ENCODE measurements around the gene NFATC3. TPM values are rescaled to one million over a fixed set of nuclear protein-coding genes. Genes with fewer than 3 reads are reported as not detected.

NFATC3 gene
- total RNA-seq, 4 donors from 2014 or later: 22.6 to 74.0 (median 48.4) TPM

DNA sequence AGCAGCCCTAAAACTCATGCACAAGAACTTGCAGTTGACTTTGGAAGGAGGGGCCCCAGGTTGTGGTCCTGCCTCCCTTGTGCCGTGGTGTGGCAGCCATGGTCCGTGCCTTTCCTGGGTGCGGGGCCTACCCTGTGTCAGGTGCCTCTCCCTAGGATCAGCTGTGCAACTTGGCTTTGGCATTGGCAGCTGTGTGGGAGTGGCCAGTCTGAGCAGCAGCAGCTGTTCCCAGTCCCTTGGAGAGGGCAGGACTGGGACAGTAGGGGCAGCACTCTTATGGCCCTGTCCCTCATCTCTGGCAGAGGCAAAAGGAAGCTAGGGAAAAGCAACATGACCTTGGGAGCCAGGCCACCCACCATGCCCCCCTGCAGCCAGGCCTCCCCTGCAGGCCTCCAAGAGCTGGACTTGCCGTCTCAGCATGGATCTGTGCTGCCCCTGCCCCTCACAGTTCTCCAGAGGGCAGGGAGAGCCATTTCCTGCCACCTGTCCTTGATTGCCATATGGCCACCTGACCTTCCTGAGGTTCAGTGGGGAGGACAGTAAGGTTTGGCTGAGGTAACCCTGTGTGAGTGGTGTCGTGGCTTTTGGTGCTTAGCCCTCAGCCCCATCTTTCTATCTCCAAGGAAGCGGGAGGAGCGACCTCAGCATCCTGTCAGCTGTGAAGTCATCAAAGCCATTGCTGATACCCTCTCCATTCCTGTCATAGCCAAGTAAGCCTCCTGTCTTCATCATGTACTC lies 15.5 kb upstream of the NFATC3 start:
- no peak for TF ChIP-seq POLR2A (IDR thresholded peaks at IDR 0.05)
- Histone ChIP-seq H3K4me1 (no peaks in the 10 kb centered on the region), H3K27me3 (no peaks in the 10 kb centered on the region), H3K4me3 (no peak overlapping the region), H3K27ac (no peak overlapping the region), H3K36me3 (no peaks in the 10 kb centered on the region), H3K9me3 (no peaks in the 10 kb centered on the region)
- no peak for DNase-seq
- intact Hi-C loops (cut with DNase I; ENCODE audit: low total_unique reads): no loop called here

DNA sequence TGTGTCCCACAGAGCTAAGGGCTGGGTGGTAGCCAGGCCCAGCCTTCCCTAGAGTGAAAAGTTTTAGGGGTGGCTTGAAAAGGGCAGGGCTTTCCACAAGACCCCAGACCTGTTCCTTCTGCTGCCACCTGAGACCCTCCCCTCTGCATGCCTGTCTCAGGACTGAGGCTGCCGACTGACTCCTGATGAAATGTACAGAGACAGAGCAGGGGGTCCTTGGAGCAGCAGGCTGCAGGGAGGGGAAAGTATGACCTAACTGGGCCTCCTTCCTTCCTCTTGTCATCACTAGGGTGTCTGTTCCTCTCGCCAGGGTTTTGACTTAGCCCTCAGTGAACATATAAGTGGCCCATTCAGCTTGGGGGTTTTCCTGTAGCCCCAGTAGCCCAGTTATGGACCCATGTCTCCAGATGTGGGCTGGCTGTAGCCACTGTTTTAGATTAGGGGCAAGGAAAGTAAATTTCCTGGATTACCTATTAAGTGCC lies 14.9 kb upstream of the NFATC3 start:
- no peaks in the 10 kb centered on the region for H3K27me3 ChIP-seq
- H3K4me1 ChIP-seq: no peaks in the 10 kb centered on the region
- H3K4me3 ChIP-seq: no peak overlapping the region
- no peak overlapping the region for H3K27ac ChIP-seq
- no peaks in the 10 kb centered on the region for H3K9me3 ChIP-seq
- H3K36me3 ChIP-seq: no peaks in the 10 kb centered on the region
- DNase-seq: no peak
- TF ChIP-seq, protein P1, sequence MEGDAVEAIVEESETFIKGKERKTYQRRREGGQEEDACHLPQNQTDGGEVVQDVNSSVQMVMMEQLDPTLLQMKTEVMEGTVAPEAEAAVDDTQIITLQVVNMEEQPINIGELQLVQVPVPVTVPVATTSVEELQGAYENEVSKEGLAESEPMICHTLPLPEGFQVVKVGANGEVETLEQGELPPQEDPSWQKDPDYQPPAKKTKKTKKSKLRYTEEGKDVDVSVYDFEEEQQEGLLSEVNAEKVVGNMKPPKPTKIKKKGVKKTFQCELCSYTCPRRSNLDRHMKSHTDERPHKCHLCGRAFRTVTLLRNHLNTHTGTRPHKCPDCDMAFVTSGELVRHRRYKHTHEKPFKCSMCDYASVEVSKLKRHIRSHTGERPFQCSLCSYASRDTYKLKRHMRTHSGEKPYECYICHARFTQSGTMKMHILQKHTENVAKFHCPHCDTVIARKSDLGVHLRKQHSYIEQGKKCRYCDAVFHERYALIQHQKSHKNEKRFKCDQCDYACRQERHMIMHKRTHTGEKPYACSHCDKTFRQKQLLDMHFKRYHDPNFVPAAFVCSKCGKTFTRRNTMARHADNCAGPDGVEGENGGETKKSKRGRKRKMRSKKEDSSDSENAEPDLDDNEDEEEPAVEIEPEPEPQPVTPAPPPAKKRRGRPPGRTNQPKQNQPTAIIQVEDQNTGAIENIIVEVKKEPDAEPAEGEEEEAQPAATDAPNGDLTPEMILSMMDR (IDR thresholded peaks at IDR 0.05): no peak
- TF ChIP-seq POLR2A (IDR thresholded peaks at IDR 0.05): no peak
- intact Hi-C loops (cut with DNase I; ENCODE audit: low total_unique reads): no loop called here

DNA sequence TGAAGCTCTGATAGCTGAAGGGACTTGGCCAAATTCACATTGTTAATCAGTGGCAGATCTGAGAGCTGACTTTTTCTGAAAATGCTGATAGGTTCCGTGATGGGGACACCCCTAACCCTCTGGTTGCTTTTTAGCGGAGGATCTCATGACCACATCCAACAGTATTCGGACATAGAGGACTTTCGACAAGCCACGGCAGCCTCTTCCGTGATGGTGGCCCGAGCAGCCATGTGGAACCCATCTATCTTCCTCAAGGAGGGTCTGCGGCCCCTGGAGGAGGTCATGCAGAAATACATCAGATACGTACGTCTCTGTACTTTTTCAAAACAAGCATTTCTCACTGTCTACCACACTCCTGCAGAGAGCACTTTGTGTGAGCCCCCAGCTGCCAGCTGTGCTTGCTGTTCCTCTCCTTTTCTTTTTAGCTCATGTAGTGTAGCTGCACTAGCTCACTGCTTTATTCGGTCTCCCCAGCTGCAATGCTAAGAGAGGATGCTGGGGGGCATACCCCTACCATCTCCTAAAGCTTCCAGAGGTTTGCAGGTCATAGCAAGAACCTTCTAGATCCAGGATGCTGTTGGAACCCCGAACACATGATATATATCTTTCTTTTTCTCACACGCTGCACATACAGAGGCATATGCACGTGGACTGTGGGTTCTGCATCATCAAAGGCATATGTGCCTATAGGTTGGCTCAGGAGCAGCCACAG lies 14.2 kb upstream of the NFATC3 start:
- no peak overlapping the region for H3K27ac ChIP-seq
- H3K4me1 ChIP-seq: no peaks in the 10 kb centered on the region
- no peaks in the 10 kb centered on the region for H3K9me3 ChIP-seq
- H3K27me3 ChIP-seq: no peaks in the 10 kb centered on the region
- intact Hi-C loops (cut with DNase I; ENCODE audit: low total_unique reads): no loop called here
- H3K36me3 ChIP-seq: no peaks in the 10 kb centered on the region
- no peak for DNase-seq
- TF ChIP-seq, protein P1 (IDR thresholded peaks at IDR 0.05): no peak
- H3K4me3 ChIP-seq: no peak overlapping the region

DNA sequence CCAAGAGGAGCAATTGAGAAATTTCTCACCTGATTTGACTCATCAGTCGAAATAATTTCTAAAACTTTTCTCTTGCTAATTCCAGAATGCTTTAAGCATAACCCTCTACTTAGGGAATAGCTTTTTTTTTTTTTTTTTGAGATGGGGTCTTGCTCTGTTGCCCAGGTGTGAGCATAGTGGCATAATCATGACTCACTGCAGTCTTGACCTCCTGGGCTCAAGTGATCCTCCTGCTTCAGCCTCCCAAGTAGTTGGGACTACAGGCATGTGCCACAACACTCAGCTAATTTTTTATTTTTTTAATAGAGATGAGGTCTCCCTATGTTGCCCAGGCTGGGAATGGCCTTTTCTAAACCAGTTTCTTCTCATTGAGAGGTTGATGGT lies 13.7 kb upstream of the NFATC3 start:
- TF ChIP-seq POLR2A (IDR thresholded peaks at IDR 0.05): no peak
- TF ChIP-seq, protein P1 (IDR thresholded peaks at IDR 0.05): no peak
- DNase-seq: no peak
- no peak overlapping the region for H3K4me3 ChIP-seq
- H3K4me1 ChIP-seq: no peaks in the 10 kb centered on the region
- no peaks in the 10 kb centered on the region for H3K27me3 ChIP-seq
- H3K27ac ChIP-seq: no peak overlapping the region
- no peaks in the 10 kb centered on the region for H3K36me3 ChIP-seq
- intact Hi-C loops (cut with DNase I; ENCODE audit: low total_unique reads): no loop called here
- H3K9me3 ChIP-seq: no peaks in the 10 kb centered on the region

DNA sequence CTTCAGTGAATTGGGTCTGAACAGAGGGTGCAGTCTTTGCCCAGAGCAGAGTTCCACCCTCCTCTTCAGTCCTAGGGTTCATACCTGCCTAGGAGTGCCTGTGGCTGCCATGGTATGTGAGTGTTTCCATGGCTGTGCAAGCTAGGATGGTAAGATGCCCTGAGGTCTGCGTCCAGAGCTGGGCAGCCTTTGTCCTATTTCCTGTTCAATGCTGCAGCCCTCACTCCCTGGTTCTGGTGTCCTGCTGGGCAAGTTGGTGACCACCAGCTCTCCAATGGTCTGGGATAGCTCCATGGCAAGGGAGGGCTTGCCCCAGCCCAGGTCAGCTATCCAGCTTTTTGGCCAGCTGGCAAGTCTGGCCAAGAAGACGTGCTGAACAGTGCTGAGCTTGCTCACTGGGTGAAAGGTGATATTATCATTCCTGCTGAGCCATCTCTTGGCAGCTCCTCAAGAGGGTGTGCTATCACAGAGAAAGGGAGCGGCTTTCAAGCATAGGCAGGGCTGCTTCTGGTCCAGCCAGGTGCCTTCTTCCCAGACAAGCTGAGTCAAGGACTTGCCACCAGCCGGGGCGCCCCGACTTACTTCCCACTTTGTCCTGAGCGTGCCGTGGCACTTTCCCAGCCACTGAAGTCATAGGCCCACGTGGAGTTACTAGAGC lies 13.0 kb upstream of the NFATC3 start:
- intact Hi-C loops (cut with DNase I; ENCODE audit: low total_unique reads): no loop called here
- H3K4me1 ChIP-seq: no peaks in the 10 kb centered on the region
- no peaks in the 10 kb centered on the region for H3K36me3 ChIP-seq
- DNase-seq: peak in 1 of 2 donors; percentile 68
- TF ChIP-seq POLR2A (IDR thresholded peaks at IDR 0.05): no peak
- TF ChIP-seq, protein P1 (IDR thresholded peaks at IDR 0.05): no peak
- H3K27ac ChIP-seq: peak overlapping the region in 1 of 2 donors; percentile 15
- no peak overlapping the region for H3K4me3 ChIP-seq
- H3K9me3 ChIP-seq: no peaks in the 10 kb centered on the region
- H3K27me3 ChIP-seq: no peaks in the 10 kb centered on the region

All from uterus (tissue), 4 donors.